ENCODE results near the gene GET3. TPM values are rescaled to one million over a fixed set of nuclear protein-coding genes. Genes with fewer than 3 reads are reported as not detected.

GET3 gene
- total and polyA plus RNA-seq, 2 of the 13 experiments (the other 11 are each of a cell fraction or from before 2014, with no cell fraction given), result 57.7 to 59.4 TPM

DNA sequence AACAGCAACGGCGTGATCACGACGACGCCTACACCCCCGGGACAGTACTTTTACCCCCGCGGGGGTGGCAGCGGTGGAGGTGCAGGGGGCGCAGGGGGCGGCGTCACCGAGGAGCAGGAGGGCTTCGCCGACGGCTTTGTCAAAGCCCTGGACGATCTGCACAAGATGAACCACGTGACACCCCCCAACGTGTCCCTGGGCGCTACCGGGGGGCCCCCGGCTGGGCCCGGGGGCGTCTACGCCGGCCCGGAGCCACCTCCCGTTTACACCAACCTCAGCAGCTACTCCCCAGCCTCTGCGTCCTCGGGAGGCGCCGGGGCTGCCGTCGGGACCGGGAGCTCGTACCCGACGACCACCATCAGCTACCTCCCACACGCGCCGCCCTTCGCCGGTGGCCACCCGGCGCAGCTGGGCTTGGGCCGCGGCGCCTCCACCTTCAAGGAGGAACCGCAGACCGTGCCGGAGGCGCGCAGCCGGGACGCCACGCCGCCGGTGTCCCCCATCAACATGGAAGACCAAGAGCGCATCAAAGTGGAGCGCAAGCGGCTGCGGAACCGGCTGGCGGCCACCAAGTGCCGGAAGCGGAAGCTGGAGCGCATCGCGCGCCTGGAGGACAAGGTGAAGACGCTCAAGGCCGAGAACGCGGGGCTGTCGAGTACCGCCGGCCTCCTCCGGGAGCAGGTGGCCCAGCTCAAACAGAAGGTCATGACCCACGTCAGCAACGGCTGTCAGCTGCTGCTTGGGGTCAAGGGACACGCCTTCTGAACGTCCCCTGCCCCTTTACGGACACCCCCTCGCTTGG, 55.0 kb downstream of the GET3 start (continued):
- TF ChIP-seq CTCF (CRISPR knock-in tag; IDR thresholded peaks at IDR 0.05) (no peak), ZNF318 (CRISPR knock-in tag; IDR thresholded peaks at IDR 0.05) (no peak), ZNF768 (CRISPR knock-in tag; IDR thresholded peaks at IDR 0.05) (0 out of 2 replicates have a peak, but pooled peaks have one; percentile 21), ZNF256 (CRISPR knock-in tag; conservative IDR thresholded peaks at IDR 0.05) (peak; percentile 58; the same call in 1 of the 2 replicates), SOX13 (IDR thresholded peaks at IDR 0.05) (no peak), SOX13 (CRISPR knock-in tag; conservative IDR thresholded peaks at IDR 0.05 in 1 of 2, IDR thresholded peaks at IDR 0.05 in 1 of 2) (peak in 1 of 2 experiments; percentile 8; a peak in 1 of 4 replicates), KAT7 (CRISPR knock-in tag; IDR thresholded peaks at IDR 0.05; ENCODE audit: borderline replicate concordance) (no peak), PREB (CRISPR knock-in tag; IDR thresholded peaks at IDR 0.05) (no peak), FOXA1 (IDR thresholded peaks at IDR 0.05) (no peak), FOXA1 (CRISPR knock-in tag; IDR thresholded peaks at IDR 0.05) (peak; percentile 37; the same call in 1 of the 2 replicates), AKNA (CRISPR knock-in tag; IDR thresholded peaks at IDR 0.05; ENCODE audit: borderline replicate concordance) (no peak), XBP1 (CRISPR knock-in tag; IDR thresholded peaks at IDR 0.05) (no peak)

All from HepG2 (cell line).